Esophagus muscularis mucosa (tissue), 4 donors: ENCODE data around the gene SERPINE2.

ENCODE experiments used
- EP300 ChIP-seq: sonication (generic); formaldehyde crosslinking; IDR thresholded peaks from one replicate; pipeline ENCODE4 v1.6.1; 2017; ENCODE audit warnings: antibody characterized with exemption
- POLR2A ChIP-seq: fragments of 450-650 bp; IDR thresholded peaks from one replicate; pipeline ENCODE4 v1.6.1; 2017; ENCODE audit warnings: antibody characterized with exemption, moderate library complexity, mild to moderate bottlenecking, low read depth
- POLR2AphosphoS5 ChIP-seq, 2 donors: sonication (generic); formaldehyde crosslinking; IDR thresholded peaks; one replicate each; pipeline ENCODE4 v1.6.1; 2017; ENCODE audit warnings: antibody characterized with exemption in 2 of 2
- TF ChIP-seq, protein P1 (sequence below), 3 experiments: fragments of 200-600 bp in 2 of 3; fragments of 450-650 bp in 1 of 3; sonication (generic) in 2 of 3; IDR thresholded peaks; one replicate each; pipeline ENCODE4 v1.5.1; 2017 to 2019; ENCODE audit warnings: antibody characterized with exemption in 3 of 3, mild to moderate bottlenecking in 2 of 3, moderate library complexity in 1 of 3

GRCh38 chr2:224056889-224057288 is 17.8 kb upstream of the SERPINE2 start:
- TF ChIP-seq POLR2A = no peak
- TF ChIP-seq, protein P1, sequence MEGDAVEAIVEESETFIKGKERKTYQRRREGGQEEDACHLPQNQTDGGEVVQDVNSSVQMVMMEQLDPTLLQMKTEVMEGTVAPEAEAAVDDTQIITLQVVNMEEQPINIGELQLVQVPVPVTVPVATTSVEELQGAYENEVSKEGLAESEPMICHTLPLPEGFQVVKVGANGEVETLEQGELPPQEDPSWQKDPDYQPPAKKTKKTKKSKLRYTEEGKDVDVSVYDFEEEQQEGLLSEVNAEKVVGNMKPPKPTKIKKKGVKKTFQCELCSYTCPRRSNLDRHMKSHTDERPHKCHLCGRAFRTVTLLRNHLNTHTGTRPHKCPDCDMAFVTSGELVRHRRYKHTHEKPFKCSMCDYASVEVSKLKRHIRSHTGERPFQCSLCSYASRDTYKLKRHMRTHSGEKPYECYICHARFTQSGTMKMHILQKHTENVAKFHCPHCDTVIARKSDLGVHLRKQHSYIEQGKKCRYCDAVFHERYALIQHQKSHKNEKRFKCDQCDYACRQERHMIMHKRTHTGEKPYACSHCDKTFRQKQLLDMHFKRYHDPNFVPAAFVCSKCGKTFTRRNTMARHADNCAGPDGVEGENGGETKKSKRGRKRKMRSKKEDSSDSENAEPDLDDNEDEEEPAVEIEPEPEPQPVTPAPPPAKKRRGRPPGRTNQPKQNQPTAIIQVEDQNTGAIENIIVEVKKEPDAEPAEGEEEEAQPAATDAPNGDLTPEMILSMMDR (IDR thresholded peaks at IDR 0.05) = no peak
- no peak for TF ChIP-seq POLR2AphosphoS5 (IDR thresholded peaks at IDR 0.05)
- TF ChIP-seq EP300 = no peak
